Small intestine (tissue), 7 donors: ENCODE results near the gene SLC41A3. TPM values are rescaled to one million over a fixed set of nuclear protein-coding genes. Genes with fewer than 3 reads are reported as not detected.
A peak's percentile ranks its signal among the peaks of the same experiment; 100 is the strongest.
"Not testable (repeated sequence)": the region's sequence is repeated elsewhere in the genome, so short reads cannot be mapped to it uniquely, and the experiment has no call there.

Experiments
- DNase-seq, 2 donors: peaks; one replicate each; pipeline versions ENCODE4 v3.0.0 to v3.0.0-alpha.2; 2013
- FAIRE-seq: peaks from 2 replicates; lab custom pipeline; 2012; peaks lifted over from hg19 to GRCh38; lab: Jason Lieb, UNC
- H3K27ac ChIP-seq, 3 donors: one replicate each; pipeline ENCODE4 v1.5.1; 2013; ENCODE audit warnings: low read length in 2 of 3, mild to moderate bottlenecking in 2 of 3, control low read depth in 1 of 3, inconsistent platforms in 1 of 3, low read depth in 1 of 3, moderate library complexity in 1 of 3
- H3K27me3 ChIP-seq, 3 donors: one replicate each; pipeline ENCODE4 v1.6.1; 2013; ENCODE audit warnings: low read length in 3 of 3, inconsistent platforms in 1 of 3; ENCODE audit not compliant: control insufficient read depth in 3 of 3, insufficient read depth in 3 of 3
- H3K36me3 ChIP-seq, 3 donors: one replicate each; pipeline ENCODE4 v1.6.1; 2013; ENCODE audit warnings: low read length in 3 of 3, inconsistent platforms in 1 of 3, low read depth in 1 of 3, mild to moderate bottlenecking in 1 of 3, moderate library complexity in 1 of 3; ENCODE audit not compliant: control insufficient read depth in 3 of 3, insufficient read depth in 2 of 3
- H3K4me1 ChIP-seq, 3 donors: one replicate each; pipeline ENCODE4 v1.6.1; 2013; ENCODE audit warnings: low read length in 2 of 3, inconsistent platforms in 1 of 3, low read depth in 1 of 3, mild to moderate bottlenecking in 1 of 3, moderate library complexity in 1 of 3; ENCODE audit not compliant: control insufficient read depth in 3 of 3, insufficient read depth in 2 of 3
- H3K4me3 ChIP-seq, 3 donors: one replicate each; pipeline ENCODE4 v1.5.1; 2013; ENCODE audit warnings: low read length in 3 of 3, control low read depth in 1 of 3, inconsistent platforms in 1 of 3, low read depth in 1 of 3, mild to moderate bottlenecking in 1 of 3, moderate library complexity in 1 of 3
- H3K9me3 ChIP-seq, 2 donors: one replicate each; pipeline ENCODE4 v1.6.1; 2013; ENCODE audit warnings: low read depth in 1 of 2, low read length in 1 of 2; ENCODE audit not compliant: control insufficient read depth in 2 of 2, insufficient read depth in 1 of 2
- WGBS, 3 donors: extraction: QIAGEN DNeasy Blood & Tissue Kit; methylation state at CpG; one replicate each; pipeline ENCODE4 v1.1.7; 2013; 5-methylcytosine and 5-hydroxymethylcytosine counted together
- polyA plus RNA-seq, 4 donors: library from polyadenylated mRNA; stranded (reverse) in 3 of 4; unstranded in 1 of 4; fragments of 200-250 nt in 3 of 4; fragments of 120-200 nt in 1 of 4; gene quantifications; one replicate each; pipeline versions ENCODE4 v1.2.1 to v1.2.3, GENCODE V29; 2013
- donor health status: healthy with polysubstance abuse.
- donor health status: control.
- donor health status: control.
- donor health status: Bipolar disorder and iron deficiency.
- donor health status: healthy.

The SLC41A3 gene
- polyA plus RNA-seq, 4 donors, result 31.4 to 46.1 (median 36.3) TPM

DNA sequence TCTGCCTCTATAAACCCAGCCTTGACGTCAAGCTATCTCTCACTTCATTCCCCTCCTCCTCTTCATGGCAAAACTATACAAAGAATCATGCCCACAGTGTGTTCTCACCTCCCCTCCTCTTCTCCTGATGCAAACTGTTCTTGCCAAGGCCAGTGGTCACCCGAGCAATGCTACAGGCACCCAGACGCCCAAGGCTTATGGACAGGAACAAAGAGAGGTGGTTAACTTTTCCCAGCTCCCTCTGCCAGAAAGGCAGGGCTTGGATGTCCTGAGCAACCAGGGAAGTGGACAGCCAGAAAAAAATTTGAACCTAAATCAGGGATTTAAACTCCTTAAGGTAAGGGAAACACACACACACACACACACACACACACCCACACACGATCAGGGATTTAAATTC is 5.1 kb downstream of the SLC41A3 start:
- FAIRE-seq, result no peak

DNA sequence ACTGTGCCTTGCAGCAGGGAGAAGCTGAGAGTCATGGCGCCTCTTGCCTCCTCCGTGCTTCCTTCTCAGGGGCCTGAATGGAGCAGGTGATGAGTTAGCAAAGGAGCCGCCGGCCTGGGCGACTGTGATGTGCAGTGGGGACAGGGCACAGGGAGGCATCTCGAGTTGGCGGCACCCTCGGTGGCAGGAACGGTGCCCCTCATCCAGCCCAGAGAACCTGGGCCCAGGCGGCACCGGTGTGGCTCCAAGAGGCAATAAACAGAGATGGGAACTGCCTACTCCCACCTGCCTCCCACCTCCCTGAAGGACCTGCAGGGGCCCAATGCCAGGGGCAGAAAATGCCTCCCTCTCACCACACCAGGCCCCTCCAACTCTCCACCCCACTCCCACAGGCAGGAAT is 6.2 kb downstream of the SLC41A3 start:
- Histone ChIP-seq H3K4me1 (peaks cover 0 to 3% (median 0%) of the 10 kb centered on the region in 3 donors), H3K4me3 (no peak overlapping the region), H3K9me3 (peaks cover 0 to 5% of the 10 kb centered on the region in 2 donors), H3K27me3 (no peaks in the 10 kb centered on the region), H3K27ac (no peak overlapping the region), H3K36me3 (no peaks in the 10 kb centered on the region)
- DNase-seq (no peak), FAIRE-seq (no peak)
- 94 to 98% (median 96%) methylated on average over 9 to 11 of the region's 11 CpGs for WGBS, 3 donors

More for the DNA sequence above, 5.1 kb downstream of the SLC41A3 start:
- Histone ChIP-seq H3K36me3 (no peaks in the 10 kb centered on the region), H3K27ac (no peak overlapping the region), H3K4me3 (no peak overlapping the region), H3K4me1 (peaks cover 0 to 3% (median 0%) of the 10 kb centered on the region in 3 donors), H3K9me3 (no peaks in the 10 kb centered on the region), H3K27me3 (no peaks in the 10 kb centered on the region)
- 82 to 88% (median 84%) methylated on average over 4 of the region's 4 CpGs for WGBS, 3 donors
- no peak for DNase-seq

- Histone ChIP-seq H3K27me3 (no peaks in the 10 kb centered on the region), H3K9me3 (peaks cover 0 to 7% of the 10 kb centered on the region in 2 donors), H3K36me3 (no peaks in the 10 kb centered on the region), H3K4me3 (no peak overlapping the region), H3K27ac (no peak overlapping the region), H3K4me1 (no peaks in the 10 kb centered on the region)
- FAIRE-seq, result no peak
- DNase-seq, result no peak
These were observed 7.8 kb downstream of the SLC41A3 start for GRCh38 chr3:126076140-126076539.

GRCh38 chr3:126070146-126070545 is 13.8 kb downstream of the SLC41A3 start:
- Histone ChIP-seq H3K4me3 (no peak overlapping the region), H3K27ac (no peak overlapping the region), H3K9me3 (peaks cover 0 to 10% of the 10 kb centered on the region in 2 donors), H3K4me1 (no peaks in the 10 kb centered on the region), H3K36me3 (peaks cover 0 to 6% (median 0%) of the 10 kb centered on the region in 3 donors), H3K27me3 (no peaks in the 10 kb centered on the region)
- DNase-seq, result no peak
- 91 to 95% (median 94%) methylated on average over 10 of the region's 10 CpGs for WGBS, 3 donors
- no peak for FAIRE-seq

DNA sequence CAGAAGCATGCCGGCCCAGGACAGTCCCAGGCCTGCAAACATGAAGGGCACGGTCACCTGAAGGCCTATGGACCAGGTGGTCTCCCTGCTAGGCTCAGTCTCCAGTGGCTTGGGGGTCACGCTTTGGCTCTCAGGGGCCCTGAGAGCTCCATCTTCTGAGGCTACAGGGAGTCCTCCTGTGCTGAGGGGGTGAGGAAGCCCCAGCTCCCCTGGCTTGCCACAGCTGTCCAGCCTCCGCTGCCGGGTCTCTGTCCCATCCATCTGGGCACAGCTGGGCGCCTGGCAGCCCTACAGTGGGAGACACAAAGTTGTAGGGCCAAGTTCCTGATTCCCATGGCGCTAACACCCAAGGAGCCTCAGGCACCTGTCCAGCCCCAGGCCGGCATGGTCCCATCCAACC is 16.0 kb downstream of the SLC41A3 start:
- FAIRE-seq (no peak), DNase-seq (no peak)
- Histone ChIP-seq H3K27me3 (no peaks in the 10 kb centered on the region), H3K36me3 (peaks cover 0 to 19% (median 0%) of the 10 kb centered on the region in 3 donors), H3K9me3 (peaks cover 0 to 8% of the 10 kb centered on the region in 2 donors), H3K4me1 (no peaks in the 10 kb centered on the region), H3K27ac (no peak overlapping the region), H3K4me3 (no peak overlapping the region)
- 94 to 97% (median 97%) methylated on average over 8 of the region's 8 CpGs for whole genome bisulfite sequencing, 3 donors

DNA sequence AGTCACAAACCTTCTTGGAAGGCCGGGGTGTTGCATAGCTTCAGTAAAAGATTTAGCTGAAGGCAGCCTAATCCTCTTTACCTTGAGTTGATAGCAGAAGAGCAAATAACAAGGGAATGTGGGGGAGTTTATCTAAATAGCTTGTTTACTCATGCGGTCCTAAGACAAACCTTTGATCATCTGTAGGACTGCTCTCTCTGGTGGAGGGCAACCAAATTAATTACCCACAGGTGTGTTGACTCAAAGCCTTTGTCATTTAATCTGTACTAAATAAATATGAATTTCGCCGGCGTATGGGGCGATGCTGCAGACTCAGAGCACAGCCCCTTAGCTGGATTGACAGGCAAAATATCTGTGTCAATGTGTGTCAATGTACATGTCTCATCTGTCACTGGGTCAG is 17.2 kb downstream of the SLC41A3 start:
- not testable (repeated sequence) for H3K27ac ChIP-seq, FAIRE-seq, H3K9me3 ChIP-seq, H3K4me1 ChIP-seq, H3K4me3 ChIP-seq, DNase-seq, H3K27me3 ChIP-seq
- peaks cover 0 to 24% (median 0%) of the 10 kb centered on the region in 3 donors for H3K36me3 ChIP-seq
- 67 to 80% (median 74%) methylated on average over 6 of the region's 6 CpGs for WGBS, 3 donors

DNA sequence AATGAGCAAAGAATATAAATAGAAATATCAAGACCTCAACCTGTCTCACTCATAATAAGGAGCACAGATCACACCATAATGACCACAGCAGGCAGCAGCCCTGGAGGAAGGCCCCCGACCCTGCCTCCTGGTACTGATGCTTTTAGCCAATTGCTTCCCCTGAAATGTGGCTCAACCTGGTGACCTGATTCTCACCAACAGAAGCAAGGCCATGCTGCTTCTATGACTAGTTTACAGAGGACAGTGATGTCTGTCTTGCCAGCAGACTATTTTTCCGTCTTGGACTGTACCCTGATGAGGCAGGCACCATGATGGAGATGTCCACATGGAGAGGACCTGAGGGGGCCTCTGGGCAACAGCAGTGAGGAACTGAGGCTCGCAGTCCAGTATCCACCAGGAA is 18.0 kb downstream of the SLC41A3 start:
- peaks cover 0 to 25% (median 0%) of the 10 kb centered on the region in 3 donors for H3K36me3 ChIP-seq
- peaks cover 0 to 4% of the 10 kb centered on the region in 2 donors for H3K9me3 ChIP-seq
- DNase-seq, result no peak
- H3K4me3 ChIP-seq, result no peak overlapping the region
- 92 to 97% (median 94%) methylated on average over 3 of the region's 3 CpGs for WGBS, 3 donors
- H3K4me1 ChIP-seq, result no peaks in the 10 kb centered on the region
- FAIRE-seq, result no peak
- no peak overlapping the region for H3K27ac ChIP-seq
- H3K27me3 ChIP-seq, result no peaks in the 10 kb centered on the region

DNA sequence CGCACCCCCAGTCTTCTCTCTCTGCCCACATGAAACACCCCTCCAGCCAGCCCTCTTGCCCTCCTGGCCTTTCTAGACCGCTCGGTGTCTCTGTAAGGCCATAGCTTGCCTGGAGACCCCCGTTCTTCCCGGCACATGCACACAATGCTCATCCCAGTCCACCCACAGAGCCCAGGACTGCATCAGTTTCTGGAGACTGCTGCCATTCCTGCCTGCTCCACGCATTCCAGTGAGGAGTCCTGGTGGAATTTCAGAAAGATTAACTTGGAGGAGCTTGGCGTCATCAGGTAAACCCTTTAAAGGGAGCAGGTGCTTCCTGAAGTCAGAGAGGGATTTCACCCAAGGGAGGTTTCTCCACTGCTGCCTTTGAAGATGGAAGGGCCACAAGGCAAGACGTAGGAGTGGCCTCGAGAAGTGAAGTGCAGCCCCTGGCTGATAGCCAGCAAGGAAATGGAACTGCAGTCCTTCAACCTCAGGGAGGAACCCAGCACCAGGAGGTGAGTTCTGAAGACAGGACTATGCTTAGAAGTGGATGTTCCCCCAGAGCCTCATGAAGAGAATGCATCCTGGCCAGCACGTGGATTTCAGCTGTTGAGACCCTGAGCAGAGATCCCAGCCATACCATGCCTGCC is 19.2 kb downstream of the SLC41A3 start:
- Histone ChIP-seq H3K9me3 (peaks cover 0 to 4% of the 10 kb centered on the region in 2 donors), H3K27me3 (no peaks in the 10 kb centered on the region), H3K4me1 (no peaks in the 10 kb centered on the region), H3K27ac (no peak overlapping the region), H3K4me3 (no peak overlapping the region), H3K36me3 (peaks cover 0 to 28% (median 0%) of the 10 kb centered on the region in 3 donors)
- FAIRE-seq (no peak), DNase-seq (peak in 1 of 2 donors; percentile 86)
- WGBS, 3 donors, result 50 to 69% (median 61%) methylated on average over 10 of the region's 10 CpGs
